Measurements from ENCODE around the gene MYOM1.
"Not testable (repeated sequence)": the region's sequence is repeated elsewhere in the genome, so short reads cannot be mapped to it uniquely, and the experiment has no call there.

The MYOM1 gene

DNA sequence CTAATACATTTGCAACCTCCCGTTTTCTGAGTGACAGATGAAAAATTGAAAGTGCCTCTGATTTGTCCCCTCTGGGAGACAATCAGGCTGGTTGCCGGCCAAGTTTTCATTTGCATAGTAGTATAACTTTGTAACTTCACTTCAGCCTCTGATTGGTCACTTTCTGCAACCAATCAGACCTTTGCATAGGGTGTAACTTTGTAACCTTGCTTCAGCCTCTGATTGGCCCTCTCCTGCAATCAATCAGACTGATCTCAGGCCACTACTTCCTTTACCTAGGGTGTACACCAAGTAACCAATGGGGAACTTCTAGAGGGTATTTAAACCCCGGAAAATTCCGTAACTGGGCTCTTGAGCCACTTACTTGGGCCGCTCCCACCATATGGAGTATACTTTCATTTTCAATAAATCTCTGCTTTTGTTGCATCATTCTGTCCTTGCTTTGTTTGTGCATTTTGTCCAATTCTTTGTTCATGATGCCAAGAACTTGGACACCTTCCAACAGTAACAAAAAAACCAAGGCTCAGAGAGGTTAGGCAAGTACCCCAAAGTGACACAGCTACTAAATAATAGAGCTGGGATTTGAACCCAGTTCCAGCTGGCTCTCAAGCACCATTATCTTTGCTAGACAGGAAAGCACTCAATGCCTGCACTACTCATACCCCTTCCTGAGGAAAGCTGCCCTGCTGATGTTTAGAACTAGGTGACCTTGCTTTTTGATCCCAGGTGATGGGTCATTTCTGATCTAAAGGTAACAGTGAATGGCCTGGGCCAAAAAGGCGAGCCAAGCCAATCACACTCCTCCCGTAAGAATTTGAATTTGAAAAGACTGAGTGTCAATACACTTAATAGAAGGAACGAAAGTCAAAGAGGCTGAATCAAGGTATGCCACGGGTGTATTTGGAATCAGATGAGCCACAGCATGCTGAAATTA lies 10.9 kb upstream of the MYOM1 start:
- no peak overlapping the region for H3K4me3 ChIP-seq (ENCODE audit: low read length)
- TF ChIP-seq, protein P1, sequence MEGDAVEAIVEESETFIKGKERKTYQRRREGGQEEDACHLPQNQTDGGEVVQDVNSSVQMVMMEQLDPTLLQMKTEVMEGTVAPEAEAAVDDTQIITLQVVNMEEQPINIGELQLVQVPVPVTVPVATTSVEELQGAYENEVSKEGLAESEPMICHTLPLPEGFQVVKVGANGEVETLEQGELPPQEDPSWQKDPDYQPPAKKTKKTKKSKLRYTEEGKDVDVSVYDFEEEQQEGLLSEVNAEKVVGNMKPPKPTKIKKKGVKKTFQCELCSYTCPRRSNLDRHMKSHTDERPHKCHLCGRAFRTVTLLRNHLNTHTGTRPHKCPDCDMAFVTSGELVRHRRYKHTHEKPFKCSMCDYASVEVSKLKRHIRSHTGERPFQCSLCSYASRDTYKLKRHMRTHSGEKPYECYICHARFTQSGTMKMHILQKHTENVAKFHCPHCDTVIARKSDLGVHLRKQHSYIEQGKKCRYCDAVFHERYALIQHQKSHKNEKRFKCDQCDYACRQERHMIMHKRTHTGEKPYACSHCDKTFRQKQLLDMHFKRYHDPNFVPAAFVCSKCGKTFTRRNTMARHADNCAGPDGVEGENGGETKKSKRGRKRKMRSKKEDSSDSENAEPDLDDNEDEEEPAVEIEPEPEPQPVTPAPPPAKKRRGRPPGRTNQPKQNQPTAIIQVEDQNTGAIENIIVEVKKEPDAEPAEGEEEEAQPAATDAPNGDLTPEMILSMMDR (conservative IDR thresholded peaks at IDR 0.05; ENCODE audit: low read depth, low read length): no peak
- no peak for DNase-seq (ENCODE audit: low read depth)

DNA sequence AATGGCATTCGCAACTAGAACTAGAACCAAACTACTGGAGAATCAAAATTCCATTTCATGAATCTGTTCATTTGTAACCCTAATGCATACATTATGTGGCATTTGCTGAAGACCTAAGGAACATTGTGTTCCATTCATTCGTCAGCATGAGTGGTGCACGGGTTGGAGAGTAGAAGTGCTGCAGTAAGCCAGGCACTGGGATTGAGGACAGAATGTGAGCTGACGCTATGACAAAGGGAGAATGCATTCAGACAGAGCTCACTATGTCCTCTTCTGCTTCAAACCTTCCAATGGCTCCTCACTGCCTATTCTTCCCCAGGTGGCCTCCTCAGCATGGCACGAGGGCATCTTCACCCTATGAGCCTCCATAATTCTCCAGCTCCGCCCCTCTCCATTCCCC lies 6.3 kb upstream of the MYOM1 start:
- TF ChIP-seq, protein P1 (conservative IDR thresholded peaks at IDR 0.05; ENCODE audit: low read depth, low read length): no peak
- H3K4me3 ChIP-seq (ENCODE audit: low read length): no peak overlapping the region
- no peak for DNase-seq (ENCODE audit: low read depth)

DNA sequence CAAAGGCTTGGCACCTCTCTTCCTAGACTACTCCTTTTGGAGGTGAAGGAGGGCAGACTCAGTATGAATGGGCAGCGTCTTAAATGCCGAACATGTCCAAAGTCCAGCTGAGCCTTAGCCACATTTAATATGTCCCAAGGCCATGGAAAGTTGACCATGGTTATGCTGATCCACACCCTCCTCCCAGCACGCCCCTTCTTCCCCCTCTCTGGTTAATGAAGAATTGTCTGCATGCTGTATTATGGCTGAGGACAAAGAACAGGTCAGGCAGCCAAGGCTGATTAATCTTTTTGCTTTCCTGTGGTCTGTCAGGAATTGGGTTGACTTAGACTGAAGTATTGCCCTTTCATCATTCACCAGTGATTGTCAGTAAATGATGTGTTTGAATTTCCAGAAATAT lies 5.8 kb upstream of the MYOM1 start:
- TF ChIP-seq, protein P1 (conservative IDR thresholded peaks at IDR 0.05; ENCODE audit: low read depth, low read length): no peak
- H3K4me3 ChIP-seq (ENCODE audit: low read length): no peak overlapping the region

DNA sequence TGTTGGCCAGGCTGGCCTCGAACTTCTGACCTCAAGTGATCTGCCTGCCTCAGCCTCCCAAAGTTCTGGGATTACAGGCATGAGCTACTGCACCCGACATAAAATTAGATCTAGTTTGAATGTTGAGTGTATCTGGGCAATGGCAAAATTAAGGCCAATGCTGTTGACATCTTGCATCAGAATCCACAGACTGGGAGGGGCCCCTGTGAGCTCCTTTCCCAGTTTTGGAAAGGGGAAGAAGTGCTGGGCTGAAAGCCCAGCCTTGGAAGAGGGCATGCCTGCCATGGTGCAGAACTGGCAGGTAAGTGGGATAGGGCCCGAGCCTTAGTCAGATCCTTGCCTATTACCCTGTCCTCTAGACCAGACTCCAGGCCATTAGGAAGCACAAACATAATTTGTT lies 4.5 kb upstream of the MYOM1 start:
- no peak for DNase-seq (ENCODE audit: low read depth)
- TF ChIP-seq, protein P1 (conservative IDR thresholded peaks at IDR 0.05; ENCODE audit: low read depth, low read length): no peak
- H3K4me3 ChIP-seq (ENCODE audit: low read length): no peak overlapping the region

More for the DNA sequence above, 5.8 kb upstream of the MYOM1 start:
- DNase-seq (ENCODE audit: low read depth): no peak

DNA sequence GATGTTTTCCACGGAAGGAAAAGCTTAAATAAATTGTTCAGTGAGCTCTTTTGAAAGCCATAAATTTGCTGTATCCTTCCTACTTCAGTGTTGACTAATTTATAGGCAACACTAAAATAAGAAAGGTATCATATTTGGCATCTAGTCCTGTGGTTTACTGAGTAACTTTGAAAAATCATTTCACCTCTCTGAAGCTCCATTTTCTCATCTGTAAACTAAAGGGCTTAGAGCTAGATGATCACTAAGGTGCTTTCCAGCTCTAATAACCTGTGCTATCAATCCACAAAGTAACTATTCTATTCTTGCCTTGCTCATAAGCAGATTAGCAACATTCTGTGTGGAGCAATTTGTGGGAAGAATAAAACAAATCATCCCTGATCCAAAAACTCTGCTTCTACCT lies 3.6 kb upstream of the MYOM1 start:
- no peak for DNase-seq (ENCODE audit: low read depth)
- TF ChIP-seq, protein P1 (conservative IDR thresholded peaks at IDR 0.05; ENCODE audit: low read depth, low read length): no peak
- no peak overlapping the region for H3K4me3 ChIP-seq (ENCODE audit: low read length)

DNA sequence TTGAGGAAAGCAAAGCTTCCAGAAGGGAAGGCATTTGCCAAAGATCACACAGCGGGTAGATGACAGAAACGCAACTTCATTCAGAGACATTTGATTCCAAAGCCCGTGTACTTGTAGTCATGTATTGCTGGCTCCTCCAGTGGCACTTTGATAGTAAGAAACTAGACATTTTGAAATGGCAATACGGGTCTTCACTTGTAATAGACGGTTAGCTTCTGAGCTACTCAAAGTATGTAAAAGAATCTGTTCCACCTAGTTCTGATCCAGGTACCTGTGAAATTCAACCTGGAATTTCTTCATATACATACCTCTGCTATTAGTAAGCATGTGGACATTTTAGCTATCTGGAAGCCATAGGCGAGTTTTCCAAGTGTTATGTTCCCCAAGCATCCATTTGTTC lies 1.7 kb upstream of the MYOM1 start:
- no peak overlapping the region for H3K4me3 ChIP-seq (ENCODE audit: low read length)
- no peak for DNase-seq (ENCODE audit: low read depth)
- TF ChIP-seq, protein P1 (conservative IDR thresholded peaks at IDR 0.05; ENCODE audit: low read depth, low read length): no peak

DNA sequence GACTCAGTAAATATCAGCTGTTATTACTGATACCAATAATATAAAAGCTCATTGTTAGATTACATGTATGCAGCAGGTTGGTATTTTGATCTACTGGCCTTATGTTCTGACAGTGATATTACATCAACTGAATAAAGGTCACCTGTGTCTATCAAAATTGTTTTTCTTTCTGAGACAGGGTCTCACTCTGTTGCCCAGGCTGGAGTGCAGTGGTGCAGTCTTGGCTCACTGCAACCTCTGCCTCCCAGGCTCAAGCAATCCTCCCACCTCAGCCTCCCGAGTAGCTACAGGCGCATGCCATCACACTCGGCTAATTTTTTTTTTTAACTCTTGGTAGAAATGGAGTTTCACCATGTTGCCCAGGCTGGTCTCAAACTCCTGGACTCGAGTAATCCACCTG lies 1.1 kb upstream of the MYOM1 start:
- not testable (repeated sequence) for DNase-seq (ENCODE audit: low read depth)

More for the DNA sequence above, 1.1 kb upstream of the MYOM1 start:
- H3K4me3 ChIP-seq (ENCODE audit: low read length): not testable (repeated sequence)

Measured in retinal pigment epithelial cell (primary cell).